Measurements from ENCODE around the gene PGPEP1.
"Not testable (repeated sequence)": the region's sequence is repeated elsewhere in the genome, so short reads cannot be mapped to it uniquely, and the experiment has no call there.

PGPEP1 gene

DNA sequence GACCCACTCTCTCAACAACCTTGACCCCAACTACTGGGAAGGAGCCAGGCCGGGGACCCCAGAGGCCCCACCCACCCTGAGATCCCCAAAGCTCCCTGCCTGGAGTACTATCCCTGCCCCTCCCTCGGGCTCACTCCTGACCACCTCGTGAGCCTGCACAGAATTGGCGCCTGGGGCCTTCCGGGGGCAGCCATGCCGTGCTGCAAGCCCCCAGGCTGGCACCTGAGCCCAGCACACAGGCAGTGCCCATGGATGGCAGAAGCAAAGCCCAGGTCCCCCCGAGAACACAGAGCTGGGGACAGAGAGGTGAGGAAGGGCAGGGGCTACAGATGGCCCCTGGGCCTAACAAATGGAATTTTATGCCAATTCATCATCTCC, 31.5 kb upstream of the PGPEP1 start:
- no peak for DNase-seq

DNA sequence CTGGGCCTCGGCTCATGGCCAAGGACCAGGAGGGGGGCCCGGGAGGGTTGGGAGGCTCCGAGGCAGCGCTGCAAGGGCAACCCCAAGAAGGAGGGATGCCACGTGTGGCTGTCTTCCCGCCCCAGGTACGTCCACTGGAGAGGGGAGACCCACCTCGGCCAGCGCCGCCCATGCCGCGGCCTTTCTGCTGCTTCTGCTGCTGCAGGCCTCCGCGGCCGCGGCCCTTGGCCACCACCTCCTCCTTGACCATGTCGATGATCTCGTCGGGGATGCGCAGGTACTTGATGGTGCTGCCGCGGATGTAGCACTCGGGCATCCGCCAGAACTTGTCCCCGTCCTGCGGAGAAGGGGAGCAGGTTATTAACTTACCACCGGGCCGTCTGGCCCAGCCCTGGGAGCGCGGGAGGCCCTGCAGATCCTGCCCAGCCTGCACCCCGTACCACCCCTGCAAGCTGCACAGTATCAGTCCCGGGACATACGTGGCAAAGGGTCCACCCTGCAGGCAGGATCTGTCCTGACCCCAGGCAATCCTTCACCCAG, 30.8 kb upstream of the PGPEP1 start:
- DNase-seq, result no peak

DNA sequence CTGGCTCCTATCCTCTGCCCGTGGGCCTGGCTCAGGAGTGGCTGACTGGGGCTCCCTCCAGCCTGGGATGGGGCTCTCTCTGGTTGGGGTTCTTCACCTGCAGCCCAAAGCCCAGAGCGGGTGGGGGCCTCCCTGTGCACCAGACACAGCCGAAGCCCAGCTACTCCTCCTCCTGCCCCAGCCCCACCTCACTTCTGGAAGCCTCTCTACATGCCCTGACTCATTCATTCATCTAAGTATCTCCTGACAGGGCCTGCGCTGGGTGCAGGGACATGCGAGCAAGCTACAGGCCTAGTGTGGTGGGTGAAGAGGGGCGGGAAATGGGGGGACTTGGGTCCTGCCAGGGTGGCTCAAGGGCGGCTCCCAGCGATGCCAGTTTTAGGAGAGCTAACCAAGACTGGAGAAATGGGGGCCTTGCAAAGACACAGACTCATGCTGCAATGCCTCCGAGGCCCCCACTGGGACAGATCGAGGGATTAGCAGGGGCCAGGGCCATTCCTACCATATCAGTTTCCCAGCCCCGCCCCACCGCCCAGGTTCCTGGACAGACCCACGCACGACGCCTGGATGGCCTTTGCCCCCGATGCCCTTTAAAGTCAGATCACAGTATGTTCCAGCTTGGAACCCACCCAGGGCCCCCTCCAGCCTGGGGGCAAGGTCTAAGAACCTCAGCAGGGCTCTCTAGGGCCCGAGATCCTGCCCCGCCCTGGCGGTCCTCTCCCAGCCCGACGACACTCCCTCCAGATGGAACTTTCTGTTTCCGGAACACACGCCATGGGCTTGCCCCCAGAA, 30.1 kb upstream of the PGPEP1 start:
- DNase-seq, result no peak

DNA sequence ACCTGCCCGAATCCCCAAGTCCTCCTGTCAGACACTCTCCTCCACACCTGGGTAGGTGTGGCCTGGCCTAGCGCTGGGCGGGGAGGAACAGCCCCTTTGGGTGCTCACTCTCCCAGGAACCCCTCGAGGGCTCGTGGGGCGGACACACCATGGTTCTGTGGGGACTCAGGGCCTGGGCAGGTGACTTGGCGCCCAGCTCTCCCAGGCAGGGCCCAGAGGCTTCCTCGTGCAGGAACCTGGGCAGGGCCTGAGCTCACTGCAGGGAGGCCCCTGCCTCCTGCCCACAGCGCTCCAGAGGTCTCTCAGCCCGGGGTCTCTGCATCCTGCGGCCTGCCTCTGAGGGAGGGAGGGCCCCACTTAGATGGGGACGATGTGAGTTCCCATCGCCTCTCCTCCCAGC, 29.4 kb upstream of the PGPEP1 start:
- no peak for DNase-seq

DNA sequence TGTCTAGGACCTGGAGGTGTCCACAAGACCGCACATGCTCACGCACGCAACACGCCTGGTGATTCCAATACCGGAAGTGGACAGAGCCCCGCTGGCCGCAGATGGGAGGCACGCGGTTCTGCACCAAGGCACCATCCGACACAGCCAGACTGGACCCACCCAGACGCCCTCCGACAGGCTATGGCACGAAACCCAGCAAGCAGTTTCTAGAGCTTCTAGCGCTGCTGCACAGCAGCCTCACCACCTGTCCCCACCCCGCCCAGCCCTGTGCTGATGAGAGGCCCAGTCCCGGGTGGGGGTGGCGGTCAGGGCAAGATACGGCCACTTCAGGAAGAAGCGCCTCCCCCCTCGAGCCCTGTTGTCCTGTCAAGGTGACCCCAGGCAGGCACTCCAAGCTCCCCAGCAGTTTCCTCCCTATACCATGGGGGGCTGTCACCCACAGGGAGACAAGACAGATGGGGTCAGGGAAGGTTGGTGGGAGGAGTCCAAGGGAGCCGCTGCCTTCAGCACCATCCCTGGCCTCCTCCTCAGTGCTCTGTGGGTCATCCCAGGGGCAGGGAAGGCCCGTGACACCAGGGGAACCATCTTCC, 28.8 kb upstream of the PGPEP1 start:
- DNase-seq, result no peak

DNA sequence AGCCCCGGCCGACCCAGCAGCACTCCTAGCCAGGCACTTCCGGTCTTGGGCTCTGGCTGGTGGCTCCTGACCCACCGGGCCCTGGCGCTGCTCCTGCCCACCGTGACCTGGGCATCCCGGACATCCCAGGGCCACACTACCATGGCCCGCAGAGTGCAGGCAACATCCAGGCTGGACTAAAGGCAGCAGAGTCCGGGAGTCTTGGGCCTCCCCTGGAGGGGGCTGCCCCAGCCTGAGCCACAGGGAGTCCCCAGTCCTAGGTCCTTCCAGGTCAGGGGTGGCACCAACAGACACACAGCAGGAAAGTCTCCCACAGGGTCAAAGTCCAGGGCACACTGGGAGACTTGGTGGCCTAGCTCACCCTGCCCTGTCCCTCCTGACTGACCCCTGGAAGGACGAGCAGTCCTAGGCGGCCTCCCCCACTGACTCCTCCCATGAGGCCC, 28.3 kb upstream of the PGPEP1 start:
- DNase-seq, result no peak

DNA sequence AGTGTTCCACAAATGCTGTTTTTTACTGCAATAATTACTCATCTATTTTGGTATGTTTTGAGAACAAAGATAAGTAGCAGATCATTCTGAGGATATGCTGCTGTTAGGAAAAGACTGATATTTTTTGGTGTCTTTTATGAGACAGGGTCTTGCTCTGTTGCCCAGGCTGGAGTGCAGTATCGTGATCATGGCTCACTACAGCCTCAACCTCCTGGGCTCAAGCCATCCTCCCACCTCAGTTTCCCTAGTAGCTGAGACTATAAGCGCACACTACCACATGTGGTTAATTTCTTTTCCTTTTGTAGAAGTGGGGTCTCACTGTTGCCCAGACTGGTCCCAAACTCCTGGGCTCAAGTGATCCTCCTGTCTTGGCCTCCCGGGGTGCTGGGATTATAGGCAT, 27.0 kb upstream of the PGPEP1 start:
- DNase-seq, result no peak

DNA sequence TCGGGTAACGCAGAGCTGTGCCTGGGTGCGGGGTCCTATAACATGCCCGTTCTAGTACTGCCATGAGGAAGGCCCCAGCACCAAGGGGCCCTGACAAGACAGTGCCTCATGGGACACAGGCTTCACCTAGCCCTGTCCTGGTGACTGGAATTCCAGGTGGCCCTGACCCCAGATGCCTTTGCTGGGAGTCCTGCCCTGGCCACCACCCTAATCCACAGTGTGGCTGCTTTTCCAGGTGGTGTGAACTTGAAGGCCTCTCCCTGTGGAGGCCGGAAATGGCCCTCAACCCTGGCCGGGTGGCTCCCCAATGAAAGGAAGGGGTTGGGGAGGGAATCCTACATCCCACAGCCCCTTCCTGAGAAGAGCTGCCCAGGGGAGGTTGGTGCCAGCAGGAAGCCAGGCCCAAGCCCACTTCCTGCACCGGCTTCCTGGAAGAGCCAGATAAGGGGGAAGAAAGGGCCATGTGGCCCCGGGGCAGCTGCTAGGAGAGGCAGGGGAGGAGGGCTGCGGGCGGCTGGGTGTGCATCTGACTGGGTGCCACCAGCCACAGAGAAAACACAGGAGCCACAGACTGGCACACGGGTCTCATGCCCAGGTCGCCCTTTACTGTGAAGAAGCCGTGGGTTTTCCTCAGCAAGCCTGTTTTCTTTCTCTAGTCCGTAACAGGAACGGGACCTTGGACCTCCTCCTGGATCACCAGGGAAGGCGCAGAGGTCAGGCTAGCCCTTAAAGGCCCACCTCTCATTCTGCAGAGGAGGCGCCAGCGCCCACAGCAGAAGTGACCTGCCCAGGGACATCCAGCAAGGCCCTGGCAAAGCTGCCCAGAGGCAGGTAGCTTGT, 22.2 kb upstream of the PGPEP1 start:
- DNase-seq, result peak; percentile 94

DNA sequence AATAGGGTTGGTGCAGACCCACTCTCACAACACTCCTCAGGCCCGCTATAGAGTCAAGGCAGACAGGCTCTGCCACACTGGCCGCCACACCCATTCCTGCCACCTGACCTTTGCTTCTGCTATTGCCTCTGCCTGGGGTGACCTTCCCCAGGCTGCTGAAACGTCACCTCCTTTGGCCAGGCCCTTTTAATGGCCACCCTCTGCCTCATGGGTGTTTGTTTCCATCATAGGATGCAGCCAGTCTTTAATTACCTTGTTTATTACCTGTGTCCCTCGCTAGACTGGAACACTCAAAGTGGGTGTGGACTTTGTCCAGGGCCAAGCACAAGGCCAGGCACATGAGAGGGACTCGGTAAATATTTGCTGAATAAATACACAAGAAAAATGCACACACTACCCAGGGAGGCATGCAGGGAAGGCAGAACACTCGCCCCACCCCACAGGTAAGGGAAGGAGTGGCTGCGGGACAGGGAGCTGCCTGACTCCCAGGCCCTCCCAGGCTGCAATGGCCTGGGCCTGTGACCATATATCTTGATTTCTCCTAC, 20.7 kb upstream of the PGPEP1 start:
- no peak for DNase-seq

DNA sequence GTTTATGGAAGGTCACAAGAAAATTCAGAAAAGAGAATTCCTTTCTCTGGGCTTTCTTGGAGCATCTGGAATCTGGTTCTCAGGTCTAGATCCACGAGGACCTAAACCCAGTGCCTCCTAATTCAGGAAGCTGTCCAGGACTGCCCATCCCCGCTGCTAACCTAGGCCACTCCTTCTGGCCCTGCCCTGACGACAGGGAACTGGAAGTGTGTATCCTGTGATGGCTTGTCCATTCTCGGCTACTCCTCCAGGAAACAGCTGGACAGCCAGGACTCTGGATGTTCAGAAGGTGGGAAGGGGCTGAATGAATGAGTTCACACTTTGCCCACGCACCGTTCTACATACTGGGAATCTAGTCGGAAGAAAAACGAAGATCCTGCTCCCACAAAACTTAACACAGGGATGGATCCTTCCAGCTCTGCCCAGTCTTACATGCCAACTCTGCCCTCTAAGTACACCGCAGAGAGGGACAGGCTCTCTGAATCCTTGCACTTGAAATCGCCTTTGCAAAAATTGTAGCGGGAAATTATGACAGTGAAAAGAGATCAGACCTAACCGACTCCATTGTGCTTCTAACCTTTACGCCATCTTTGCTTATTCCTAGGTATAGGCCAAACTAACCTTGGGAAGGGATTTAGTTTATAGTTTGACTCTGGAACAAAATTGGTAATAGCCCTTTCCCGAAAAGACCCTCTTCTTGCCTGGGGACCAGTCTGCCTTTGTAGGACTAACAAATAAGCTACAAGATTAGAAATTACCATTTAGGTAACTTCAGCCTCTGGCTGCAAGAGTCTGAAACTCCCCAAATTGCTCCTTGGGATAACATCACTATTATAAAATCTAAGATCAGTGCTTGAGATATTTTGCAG, 19.3 kb upstream of the PGPEP1 start:
- DNase-seq, result no peak

DNA sequence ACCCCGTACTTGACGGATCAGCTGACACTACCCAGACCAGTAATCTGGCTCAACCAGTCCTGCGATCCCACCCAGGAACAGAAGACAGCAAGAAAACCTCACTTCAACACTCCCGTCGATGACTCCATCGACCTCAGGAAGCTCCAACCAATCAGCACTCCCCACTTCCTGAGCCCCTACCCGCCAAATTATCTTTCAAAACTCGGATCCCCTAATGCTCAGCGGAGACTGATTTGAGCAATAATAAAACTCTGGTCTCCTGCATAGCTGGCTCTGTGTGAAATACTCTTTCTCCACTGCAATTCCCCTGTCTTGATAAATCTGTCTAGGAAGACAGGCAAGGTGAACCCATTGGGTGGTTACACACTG, 18.7 kb upstream of the PGPEP1 start:
- peak; percentile 85 for DNase-seq

DNA sequence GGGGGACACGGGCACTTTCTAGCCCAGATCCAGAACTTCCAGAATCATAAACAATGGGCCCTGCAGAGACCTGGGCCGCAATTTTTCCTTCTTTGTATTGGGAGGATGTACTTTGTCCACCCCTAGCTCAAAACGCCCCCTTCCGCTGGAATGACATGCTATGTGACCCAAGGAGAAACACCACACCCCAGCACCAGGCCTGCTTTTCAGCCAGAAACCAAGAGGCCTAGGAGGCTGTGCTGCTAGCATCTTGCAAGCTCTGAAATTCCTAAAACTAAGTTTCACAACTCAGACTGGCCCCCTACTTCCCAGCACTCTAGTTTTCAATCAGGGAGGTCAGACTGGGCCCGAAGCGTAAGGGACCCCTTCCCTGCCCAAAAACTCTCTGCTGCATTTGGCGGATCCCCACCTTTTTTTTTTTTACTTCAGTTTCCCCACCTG, 18.1 kb upstream of the PGPEP1 start:
- peak; percentile 90 for DNase-seq

DNA sequence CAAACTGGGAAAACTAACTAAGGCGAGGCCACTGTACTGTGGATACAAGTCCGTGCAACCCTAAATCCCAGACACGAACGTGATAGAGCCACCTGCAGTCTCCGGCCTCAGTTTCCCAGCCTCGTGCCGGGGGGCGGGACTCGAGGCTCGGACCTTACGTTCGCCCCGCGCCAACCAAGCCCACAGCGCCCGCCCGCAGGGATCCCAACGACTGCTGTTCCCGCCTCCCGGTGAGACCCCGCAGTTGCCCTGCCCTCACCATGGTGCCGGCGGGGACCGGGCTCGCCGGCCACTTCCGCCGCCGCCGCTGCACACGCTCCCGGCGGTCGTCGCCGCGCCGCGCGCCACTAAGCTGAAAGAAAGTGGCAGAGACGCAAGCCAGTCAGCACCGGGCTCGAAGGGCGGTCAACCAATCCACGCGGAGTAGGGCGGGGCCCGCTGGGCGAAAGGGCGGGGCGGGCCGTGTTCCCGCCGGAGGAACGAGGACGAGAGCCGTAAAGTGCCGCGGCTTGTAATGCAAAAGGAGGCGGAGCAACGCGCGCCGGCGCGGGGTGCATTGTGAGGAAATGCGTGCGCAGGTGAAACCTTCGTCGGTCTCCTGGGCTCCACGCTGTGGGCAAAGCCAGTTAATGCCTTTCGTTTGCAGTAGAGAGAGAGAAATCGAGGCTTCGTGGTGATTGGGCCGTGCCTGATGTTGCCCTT, 17.5 kb upstream of the PGPEP1 start, which contains the start of gene LSM4:
TSS of gene LSM4 (minus strand) at position 318 of the 702 bp plus-strand sequence. CDS start at position 262, 56 bp downstream.
- peak; percentile 99 for DNase-seq

DNA sequence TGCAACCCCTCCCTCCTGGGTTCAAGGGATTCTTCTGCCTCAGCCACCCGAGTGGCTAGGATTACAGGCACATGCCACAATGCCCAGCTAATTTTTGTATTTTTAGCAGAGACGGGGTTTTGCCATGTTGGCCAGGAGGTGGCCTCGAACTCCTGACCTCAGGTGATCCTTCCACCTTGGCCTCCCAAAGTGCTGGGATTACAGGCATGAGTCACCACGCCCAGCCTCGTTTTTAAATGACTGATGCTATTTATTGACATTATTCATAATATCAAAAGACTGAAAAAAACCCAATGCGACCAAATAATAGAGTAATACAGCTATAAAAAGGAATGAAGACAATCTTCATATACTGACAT, 16.0 kb upstream of the PGPEP1 start:
- not testable (repeated sequence) for DNase-seq

DNA sequence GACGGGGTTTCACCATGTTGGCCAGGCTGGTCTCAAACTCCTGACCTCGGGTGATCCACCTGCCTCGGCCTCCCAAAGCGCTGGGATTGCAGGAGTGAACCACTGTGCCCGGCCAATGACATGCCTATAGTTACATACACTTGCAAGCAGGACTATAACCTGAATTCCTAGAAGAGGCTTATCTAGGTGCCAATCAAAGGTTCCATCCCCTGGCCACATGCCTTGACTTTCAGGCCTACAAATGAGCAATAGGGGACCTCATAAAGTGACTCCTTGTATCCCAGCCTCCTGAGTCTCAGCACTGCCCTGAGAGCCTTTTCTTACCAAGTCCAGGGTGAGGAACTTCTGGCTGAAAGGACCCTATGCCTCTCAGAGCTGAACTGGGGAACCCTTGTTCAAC, 13.6 kb upstream of the PGPEP1 start:
- DNase-seq, result no peak

DNA sequence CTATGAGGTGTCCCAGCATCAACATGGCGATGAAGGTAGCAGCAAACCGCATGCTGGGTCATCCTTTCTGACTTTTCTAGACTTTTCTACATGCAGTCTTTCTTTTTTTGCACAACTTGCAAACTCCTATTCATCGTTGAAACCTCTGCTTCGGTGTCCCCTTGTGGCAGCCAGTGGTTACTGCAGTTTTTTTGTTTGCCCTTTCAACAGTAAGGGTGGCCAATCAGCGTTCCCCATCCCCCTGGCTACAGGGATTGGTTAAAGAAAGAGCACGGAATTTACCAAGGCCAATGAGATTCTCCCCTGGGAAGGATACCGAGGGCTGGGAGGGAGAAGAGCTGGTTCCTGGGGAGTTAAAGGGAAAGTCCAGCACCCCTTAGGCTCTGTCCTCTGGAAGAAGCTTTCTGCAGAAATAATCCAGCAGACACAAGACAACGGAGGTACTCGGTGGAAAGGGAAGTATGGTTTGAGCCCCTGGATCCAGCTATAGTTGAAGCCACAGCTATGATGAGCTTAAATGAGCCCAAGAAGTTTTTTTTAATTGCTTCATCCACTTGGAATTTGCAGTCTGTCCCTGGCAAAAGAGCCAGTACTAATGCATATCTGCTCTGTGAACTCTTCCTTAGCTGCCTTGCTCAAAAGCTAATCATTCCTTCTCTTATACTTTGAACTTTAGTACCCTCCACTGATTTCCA, 11.9 kb upstream of the PGPEP1 start:
- peak; percentile 98 for DNase-seq

DNA sequence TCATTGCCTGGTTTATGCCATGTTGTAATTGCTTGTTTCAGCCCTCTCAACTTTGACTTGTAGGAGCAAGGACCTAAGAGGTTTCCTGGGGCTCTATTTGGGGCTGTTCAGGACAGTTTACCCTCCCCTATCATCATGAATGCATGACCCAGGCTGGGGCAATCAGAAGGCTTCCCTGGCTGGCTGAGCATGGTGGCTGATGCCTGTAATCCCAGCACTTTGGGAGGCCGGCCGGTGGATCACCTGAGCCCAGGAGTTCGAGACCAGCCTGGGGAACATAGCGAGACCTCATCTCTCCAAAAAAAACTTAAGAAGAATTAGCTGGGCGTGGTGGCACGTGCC, 11.4 kb upstream of the PGPEP1 start:
- no peak for DNase-seq

DNA sequence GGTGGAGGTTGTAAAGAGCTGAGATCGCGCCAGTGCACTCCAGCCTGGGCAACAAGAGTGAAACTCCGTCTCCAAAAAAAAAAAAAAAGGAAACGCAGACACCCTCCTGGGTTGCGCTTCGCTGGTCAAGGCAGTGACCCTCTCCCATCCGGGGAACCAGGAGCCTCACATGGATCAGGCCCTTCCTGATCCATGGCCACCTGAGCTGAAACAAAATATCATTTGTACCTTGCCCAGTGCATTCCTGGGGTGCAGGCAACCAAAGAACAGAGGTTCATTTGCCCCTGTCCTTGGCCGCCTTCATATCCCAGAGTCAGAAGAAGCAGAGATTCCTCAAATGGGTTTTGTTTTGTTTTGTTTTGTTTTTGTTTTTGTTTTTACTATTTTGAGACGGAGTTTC, 9.5 kb upstream of the PGPEP1 start:
- DNase-seq, result no peak

DNA sequence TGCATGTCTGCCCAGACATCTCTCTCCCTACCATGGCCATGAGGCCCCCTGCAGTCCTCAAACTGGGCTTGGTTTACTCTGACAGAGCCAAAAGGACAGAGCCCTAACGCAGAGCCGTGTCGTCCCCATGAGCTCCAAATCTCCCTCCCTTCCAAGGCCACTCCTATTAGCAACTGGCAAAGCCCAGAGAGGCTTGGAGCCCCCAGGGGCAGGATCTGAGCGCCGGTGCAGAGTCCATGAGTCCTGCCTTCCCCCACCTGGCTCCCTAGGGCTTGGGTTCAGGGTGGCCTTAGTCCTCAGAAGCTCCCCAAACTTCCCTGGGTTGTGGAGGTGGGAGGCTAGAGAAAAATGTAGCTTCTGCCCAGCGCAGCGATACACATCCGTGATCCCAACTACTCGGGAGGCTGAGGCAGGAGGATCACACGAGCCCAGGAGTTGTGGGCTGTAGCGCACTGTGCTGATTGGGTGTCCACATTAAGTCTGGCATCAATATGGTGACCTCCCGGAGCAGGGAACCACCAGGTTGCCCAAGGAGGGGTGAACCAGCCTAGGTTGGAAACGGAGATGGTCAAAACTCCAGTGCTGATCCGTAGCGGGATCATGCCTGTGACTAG, 7.4 kb upstream of the PGPEP1 start:
- no peak for DNase-seq

DNA sequence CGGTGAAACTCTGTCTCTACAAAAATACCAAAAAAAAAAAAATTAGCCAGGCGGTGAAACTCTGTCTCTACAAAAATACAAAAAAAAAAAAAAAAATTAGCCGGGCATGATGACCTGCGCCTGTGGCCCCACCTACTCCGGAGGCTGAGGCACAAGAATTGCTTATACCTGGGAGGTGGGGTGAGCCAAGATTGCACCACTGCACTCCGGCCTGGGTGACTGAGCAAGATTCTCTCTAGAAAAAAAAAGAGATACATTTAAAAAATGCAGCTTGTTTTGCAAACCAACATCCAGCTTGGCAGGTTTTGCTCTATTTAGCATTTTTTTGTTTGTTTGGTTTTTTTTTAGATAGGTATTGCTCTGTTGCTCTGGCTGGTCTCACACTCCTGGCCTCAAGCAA, 6.7 kb upstream of the PGPEP1 start:
- DNase-seq, result no peak

DNA sequence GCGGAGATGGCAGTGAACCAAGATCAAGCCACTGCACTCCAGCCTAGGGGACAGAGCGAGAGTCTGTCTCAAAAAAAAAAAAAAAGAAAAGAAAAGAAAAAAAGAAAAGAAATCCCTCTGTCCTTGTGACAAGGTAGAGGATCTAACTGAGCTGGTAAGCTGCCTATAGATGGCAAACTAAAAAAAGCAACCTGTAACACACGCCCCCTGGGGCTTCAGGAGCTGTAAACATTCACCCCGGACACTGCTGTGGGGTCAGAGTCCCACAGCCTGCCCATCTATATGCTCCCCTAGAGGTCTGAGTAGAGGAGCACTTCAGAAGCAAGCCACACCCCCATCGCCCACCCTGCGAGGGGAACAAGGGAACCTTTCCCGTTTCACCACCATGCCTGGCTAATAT, 4.3 kb upstream of the PGPEP1 start:
- no peak for DNase-seq
